MV-4-11 (cell line): ENCODE results near the gene RPS26.
"Not testable (repeated sequence)": the region's sequence is repeated elsewhere in the genome, so short reads cannot be mapped to it uniquely, and the experiment has no call there.

Source experiments
- DNase-seq: peaks from one replicate; lab custom pipeline; 2025; lab: John Stamatoyannopoulos, UW

Gene RPS26

GRCh38 chr12:56021889-56022497, 19.7 kb upstream of the RPS26 start:
- no peak for DNase-seq

- no peak for DNase-seq
These were observed 13.1 kb upstream of the RPS26 start for GRCh38 chr12:56028511-56029165.

- DNase-seq, result no peak
These were observed 12.6 kb upstream of the RPS26 start for GRCh38 chr12:56029166-56029519.

- peak; percentile 50 for DNase-seq
These were observed 11.9 kb upstream of the RPS26 start for GRCh38 chr12:56029666-56030293.

- DNase-seq, result no peak
These were observed 9.7 kb upstream of the RPS26 start for GRCh38 chr12:56031987-56032386.

- DNase-seq, result no peak
These were observed 7.0 kb upstream of the RPS26 start for GRCh38 chr12:56034586-56035332.

- DNase-seq, result no peak
These were observed 4.6 kb upstream of the RPS26 start for GRCh38 chr12:56037161-56037560.

GRCh38 chr12:56038022-56038655, 3.6 kb upstream of the RPS26 start:
- no peak for DNase-seq

- DNase-seq, result no peak
These were observed 1.6 kb upstream of the RPS26 start for GRCh38 chr12:56040151-56040550.

GRCh38 chr12:56040963-56041551, 661 bp upstream of the RPS26 start:
- DNase-seq, result no peak

- not testable (repeated sequence) for DNase-seq
These were observed 704 bp downstream of the RPS26 start for GRCh38 chr12:56042430-56042813.

GRCh38 chr12:56042843-56043242, 1.1 kb downstream of the RPS26 start:
- DNase-seq, result no peak

- peak; percentile 22 for DNase-seq
These were observed 4.5 kb downstream of the RPS26 start for GRCh38 chr12:56046027-56046780.

- DNase-seq, result no peak
These were observed 11.7 kb downstream of the RPS26 start for GRCh38 chr12:56053407-56053893.

GRCh38 chr12:56059964-56060363, 18.2 kb downstream of the RPS26 start:
- not testable (repeated sequence) for DNase-seq

- DNase-seq, result no peak
These were observed 20.3 kb downstream of the RPS26 start for GRCh38 chr12:56061982-56062381.

- DNase-seq, result no peak
These were observed 21.3 kb downstream of the RPS26 start for GRCh38 chr12:56062996-56063395.

GRCh38 chr12:56071648-56072047, 29.9 kb downstream of the RPS26 start:
- no peak for DNase-seq

- no peak for DNase-seq
These were observed 32.7 kb downstream of the RPS26 start for GRCh38 chr12:56074396-56074795.

GRCh38 chr12:56077966-56078365, 36.2 kb downstream of the RPS26 start:
- DNase-seq, result not testable (repeated sequence)

GRCh38 chr12:56078427-56078826, 36.7 kb downstream of the RPS26 start:
- no peak for DNase-seq
